ENCODE data around the gene FBXO2. TPM values are rescaled to one million over a fixed set of nuclear protein-coding genes. Genes with fewer than 3 reads are reported as not detected.

The FBXO2 gene
- total and polyA plus RNA-seq, 8 donors = 25.3 to 75.6 (median 43.7) TPM

- no peak for FAIRE-seq
- peaks cover 0 to 6% (median 0%) of the 10 kb centered on the region in 3 donors for H3K36me3 ChIP-seq
- H3K4me1 ChIP-seq = peaks cover 0 to 8% (median 4%) of the 10 kb centered on the region in 3 donors
- TF ChIP-seq CTCF (IDR thresholded peaks at IDR 0.05) = no peak
- ATAC-seq = no peak
- H3K4me3 ChIP-seq = no peak overlapping the region
- H3K27ac ChIP-seq = no peak overlapping the region
- H3K9me3 ChIP-seq = no peaks in the 10 kb centered on the region
- no peaks in the 10 kb centered on the region for H3K27me3 ChIP-seq
- 82 to 89% methylated on average over 4 of the region's 4 CpGs for WGBS, 2 donors
- no peak for DNase-seq
- intact Hi-C loops (cut with DNase I) = loop anchor here in 1 of 3 donors (10.0 kb wide), 1 partner anchor 65 kb away; no protein-coding TSS in a partner anchor
Measured at GRCh38 chr1:11659748-11660147, 5.5 kb upstream of the FBXO2 start.

- ATAC-seq = no peak
- Histone ChIP-seq H3K9me3 (no peaks in the 10 kb centered on the region), H3K4me1 (peaks cover 0 to 8% (median 4%) of the 10 kb centered on the region in 3 donors), H3K27ac (no peak overlapping the region), H3K36me3 (peaks cover 0 to 6% (median 0%) of the 10 kb centered on the region in 3 donors), H3K4me3 (no peak overlapping the region), H3K27me3 (no peaks in the 10 kb centered on the region)
- no peak for TF ChIP-seq CTCF (IDR thresholded peaks at IDR 0.05)
- 78 to 89% methylated on average over 15 to 23 of the region's 23 CpGs for WGBS, 2 donors
- peak in 1 of 6 donors; percentile 70 for DNase-seq
- intact Hi-C loops (cut with DNase I) = loop anchor here in 1 of 3 donors (10.0 kb wide), 1 partner anchor 66 kb away; no protein-coding TSS in a partner anchor
- no peak for FAIRE-seq
Measured at GRCh38 chr1:11658542-11658941, 4.3 kb upstream of the FBXO2 start.

GRCh38 chr1:11657654-11658053 is 3.4 kb upstream of the FBXO2 start:
- no peak for FAIRE-seq
- no peaks in the 10 kb centered on the region for H3K27me3 ChIP-seq
- no peak overlapping the region for H3K27ac ChIP-seq
- intact Hi-C loops (cut with DNase I) = loop anchor here in 1 of 3 donors (10.0 kb wide), 1 partner anchor 67 kb away; no protein-coding TSS in a partner anchor
- peaks cover 0 to 8% (median 4%) of the 10 kb centered on the region in 3 donors for H3K4me1 ChIP-seq
- ATAC-seq = no peak
- no peak for TF ChIP-seq CTCF (IDR thresholded peaks at IDR 0.05)
- no peak for DNase-seq
- peaks cover 0 to 6% (median 0%) of the 10 kb centered on the region in 3 donors for H3K36me3 ChIP-seq
- H3K9me3 ChIP-seq = no peaks in the 10 kb centered on the region
- 66 to 73% methylated on average over 6 of the region's 6 CpGs for WGBS, 2 donors
- no peak overlapping the region for H3K4me3 ChIP-seq

- FAIRE-seq = no peak
- intact Hi-C loops (cut with DNase I) = loop anchor here in 2 of 3 donors (5.0 to 10.0 kb wide), 2 partner anchors 62 to 70 kb away; no protein-coding TSS in a partner anchor
Measured at GRCh38 chr1:11654939-11655808, 945 bp upstream of the FBXO2 start.

More at GRCh38 chr1:11654939-11655808, 945 bp upstream of the FBXO2 start:
- Histone ChIP-seq H3K27me3 (no peaks in the 10 kb centered on the region), H3K36me3 (no peaks in the 10 kb centered on the region), H3K9me3 (no peaks in the 10 kb centered on the region), H3K4me1 (peaks cover 0 to 18% (median 17%) of the 10 kb centered on the region in 3 donors), H3K4me3 (peak overlapping the region; percentile 43 to 71 (median 56)), H3K27ac (peak overlapping the region in 2 of 4 donors; percentile 34 to 41)
- WGBS, 2 donors = 5 to 8% methylated on average over 28 to 45 of the region's 45 CpGs
- no peak for TF ChIP-seq CTCF (IDR thresholded peaks at IDR 0.05)
- peak in 1 of 4 donors; percentile 0 for ATAC-seq
- DNase-seq = no peak

Measured in pancreas (tissue), 10 donors.